MCF 10A (cell line): ENCODE results near the gene DNAJB9. TPM values are rescaled to one million over a fixed set of nuclear protein-coding genes. Genes with fewer than 3 reads are reported as not detected.
"Not testable (repeated sequence)": the region's sequence is repeated elsewhere in the genome, so short reads cannot be mapped to it uniquely, and the experiment has no call there.

Experiments
- BruUV-seq: library from RNA; stranded (reverse); fragments of 400-500 nt; replicated peaks from 2 replicates; lab custom pipeline; 2021; lab: Mats Ljungman, UMichigan
- CTCF ChIA-PET: fragments of 300-600 bp; sonication (Branson Sonifier 250); formaldehyde crosslinking; extraction: SDS; loops from one replicate; lab custom pipeline; 2021; ENCODE audit warnings: antibody characterized with exemption, inconsistent platforms; lab: Yijun Ruan, JAX
- POLR2A ChIA-PET: fragments of 300-600, 350-650 bp; sonication (Branson Sonifier 250); formaldehyde crosslinking; extraction: SDS; loops from one replicate; lab custom pipeline; 2020; ENCODE audit warnings: antibody characterized with exemption, inconsistent platforms; lab: Yijun Ruan, JAX
- DNase-seq: peaks from one replicate; pipeline ENCODE4 v3.0.0-alpha.2; 2018; ENCODE audit not compliant: unreplicated experiment
- H3K27ac Mint-ChIP-seq: one replicate; pipeline ENCODE4 v1.8.0; 2022; ENCODE audit warnings: mild to moderate bottlenecking, low read depth, mixed read lengths; ENCODE audit not compliant: unreplicated experiment
- H3K27me3 Mint-ChIP-seq: one replicate; pipeline ENCODE4 v1.8.0; 2022; ENCODE audit warnings: mixed read lengths; ENCODE audit not compliant: insufficient read depth, unreplicated experiment
- H3K36me3 Mint-ChIP-seq: one replicate; pipeline ENCODE4 v1.8.0; 2022; ENCODE audit warnings: mild to moderate bottlenecking, moderate library complexity, mixed read lengths; ENCODE audit not compliant: insufficient read depth, unreplicated experiment
- H3K4me1 Mint-ChIP-seq: one replicate; pipeline ENCODE4 v1.8.0; 2022; ENCODE audit warnings: mixed read lengths; ENCODE audit not compliant: insufficient read depth, unreplicated experiment
- H3K4me3 Mint-ChIP-seq: one replicate; pipeline ENCODE4 v1.8.0; 2022; ENCODE audit warnings: mild to moderate bottlenecking, moderate library complexity, mixed read lengths; ENCODE audit not compliant: unreplicated experiment
- H3K9me3 Mint-ChIP-seq: one replicate; pipeline ENCODE4 v1.8.0; 2022; ENCODE audit warnings: mixed read lengths; ENCODE audit not compliant: unreplicated experiment
- intact Hi-C: fragments of 100-400 bp; cut with micrococcal nuclease; formaldehyde crosslinking; loops from 2 replicates; pipeline ENCODE4 v1.14.1; 2022
- total RNA-seq: library from RNA; stranded (reverse); gene quantifications from 2 replicates; pipeline ENCODE4 v1.2.3, GENCODE V29; 2022
- TF ChIP-seq, protein P1 (sequence below): fragments of 200-600 bp; IDR thresholded peaks from one replicate; pipeline ENCODE4 v1.8.0; 2022; ENCODE audit warnings: antibody characterized with exemption, mild to moderate bottlenecking; ENCODE audit not compliant: unreplicated experiment

DNAJB9 gene
- total RNA-seq, 1 experiment from 2014 or later = 45.9 TPM

DNA sequence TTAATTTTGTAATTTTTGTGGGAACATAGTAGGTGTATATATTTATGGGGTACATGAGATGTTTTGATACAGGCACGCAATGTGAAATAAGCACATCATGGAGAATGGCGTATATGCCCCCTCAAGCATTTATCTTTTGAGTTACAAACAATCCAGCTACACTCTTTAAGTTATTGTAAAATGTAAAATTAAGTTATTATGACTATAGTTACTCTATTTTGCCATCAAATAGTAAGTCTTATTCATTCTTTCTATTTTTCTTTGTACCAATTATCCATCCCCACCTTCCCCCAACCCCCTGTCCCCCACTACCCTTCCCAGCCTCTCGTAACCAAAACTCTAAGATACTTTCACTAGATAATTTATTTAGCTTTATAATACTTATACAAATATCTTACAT is 36.0 kb upstream of the DNAJB9 start:
- TF ChIP-seq, protein P1, sequence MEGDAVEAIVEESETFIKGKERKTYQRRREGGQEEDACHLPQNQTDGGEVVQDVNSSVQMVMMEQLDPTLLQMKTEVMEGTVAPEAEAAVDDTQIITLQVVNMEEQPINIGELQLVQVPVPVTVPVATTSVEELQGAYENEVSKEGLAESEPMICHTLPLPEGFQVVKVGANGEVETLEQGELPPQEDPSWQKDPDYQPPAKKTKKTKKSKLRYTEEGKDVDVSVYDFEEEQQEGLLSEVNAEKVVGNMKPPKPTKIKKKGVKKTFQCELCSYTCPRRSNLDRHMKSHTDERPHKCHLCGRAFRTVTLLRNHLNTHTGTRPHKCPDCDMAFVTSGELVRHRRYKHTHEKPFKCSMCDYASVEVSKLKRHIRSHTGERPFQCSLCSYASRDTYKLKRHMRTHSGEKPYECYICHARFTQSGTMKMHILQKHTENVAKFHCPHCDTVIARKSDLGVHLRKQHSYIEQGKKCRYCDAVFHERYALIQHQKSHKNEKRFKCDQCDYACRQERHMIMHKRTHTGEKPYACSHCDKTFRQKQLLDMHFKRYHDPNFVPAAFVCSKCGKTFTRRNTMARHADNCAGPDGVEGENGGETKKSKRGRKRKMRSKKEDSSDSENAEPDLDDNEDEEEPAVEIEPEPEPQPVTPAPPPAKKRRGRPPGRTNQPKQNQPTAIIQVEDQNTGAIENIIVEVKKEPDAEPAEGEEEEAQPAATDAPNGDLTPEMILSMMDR = no peak
- BruUV-seq = no TSS peak
- Mint-ChIP-seq H3K4me1 (no peaks in the 10 kb centered on the region), H3K27me3 (no peaks in the 10 kb centered on the region), H3K9me3 (no peaks in the 10 kb centered on the region), H3K4me3 (no peak overlapping the region), H3K36me3 (no peaks in the 10 kb centered on the region), H3K27ac (no peak overlapping the region)
- intact Hi-C loops = no loop called here
- POLR2A ChIA-PET = interaction anchor here (1.1 kb wide), 1 partner anchor 27 kb away, joined by 4 read pairs; no protein-coding TSS in a partner anchor
- DNase-seq = no peak
- CTCF ChIA-PET = no interaction called here

DNA sequence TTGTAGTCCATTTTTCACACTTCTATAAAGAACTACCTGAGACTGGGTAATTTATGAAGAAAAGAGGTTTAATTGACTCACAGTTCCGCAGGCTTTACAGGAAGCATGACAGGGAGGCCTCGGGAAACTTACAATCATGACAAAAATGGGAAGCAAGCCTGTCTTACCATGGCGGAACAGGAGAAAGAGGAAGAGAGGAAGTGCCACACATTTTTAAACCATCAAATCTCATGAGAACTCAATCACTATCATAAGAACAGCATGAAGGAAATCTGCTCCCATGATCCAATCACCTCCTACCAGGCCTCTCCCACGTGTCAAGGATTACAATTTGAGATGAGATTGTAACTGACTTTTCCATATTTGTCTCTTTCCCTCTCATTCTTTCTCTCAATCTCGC is 34.4 kb upstream of the DNAJB9 start:
- ChIA-PET POLR2A (interaction anchor here (0.7 kb wide), 1 partner anchor 200 kb away, joined by 3 read pairs; no protein-coding TSS in a partner anchor), CTCF (no interaction called here)
- H3K4me1 Mint-ChIP-seq = no peaks in the 10 kb centered on the region
- H3K27ac Mint-ChIP-seq = no peak overlapping the region
- no peaks in the 10 kb centered on the region for H3K27me3 Mint-ChIP-seq
- H3K4me3 Mint-ChIP-seq = no peak overlapping the region
- BruUV-seq = no TSS peak
- TF ChIP-seq, protein P1 = no peak
- H3K9me3 Mint-ChIP-seq = no peaks in the 10 kb centered on the region
- intact Hi-C loops = no loop called here
- no peaks in the 10 kb centered on the region for H3K36me3 Mint-ChIP-seq
- no peak for DNase-seq

DNA sequence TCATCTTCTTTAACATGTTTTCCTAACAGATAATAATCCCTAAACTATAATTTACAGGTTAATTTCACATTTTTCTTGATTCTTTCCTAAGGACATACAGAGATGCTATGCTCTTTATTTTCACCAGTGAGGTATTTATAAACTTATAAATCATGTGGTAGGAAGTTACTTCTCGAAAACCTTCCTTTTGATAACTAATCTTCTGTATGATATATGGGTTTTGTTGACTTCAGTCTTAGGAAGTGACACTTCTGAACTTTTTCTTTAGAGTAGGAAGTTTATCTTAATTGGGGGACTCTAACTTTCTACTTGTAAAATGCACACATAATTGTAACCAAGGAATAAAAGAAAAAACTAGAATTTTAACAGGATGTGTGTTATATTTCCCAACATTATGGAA is 33.9 kb upstream of the DNAJB9 start:
- Mint-ChIP-seq H3K9me3 (no peaks in the 10 kb centered on the region), H3K4me3 (no peak overlapping the region), H3K27me3 (no peaks in the 10 kb centered on the region), H3K4me1 (no peaks in the 10 kb centered on the region), H3K27ac (no peak overlapping the region), H3K36me3 (no peaks in the 10 kb centered on the region)
- intact Hi-C loops = no loop called here
- CTCF ChIA-PET = no interaction called here
- TF ChIP-seq, protein P1 = no peak
- no peak for DNase-seq
- POLR2A ChIA-PET = no interaction called here
- BruUV-seq = no TSS peak

DNA sequence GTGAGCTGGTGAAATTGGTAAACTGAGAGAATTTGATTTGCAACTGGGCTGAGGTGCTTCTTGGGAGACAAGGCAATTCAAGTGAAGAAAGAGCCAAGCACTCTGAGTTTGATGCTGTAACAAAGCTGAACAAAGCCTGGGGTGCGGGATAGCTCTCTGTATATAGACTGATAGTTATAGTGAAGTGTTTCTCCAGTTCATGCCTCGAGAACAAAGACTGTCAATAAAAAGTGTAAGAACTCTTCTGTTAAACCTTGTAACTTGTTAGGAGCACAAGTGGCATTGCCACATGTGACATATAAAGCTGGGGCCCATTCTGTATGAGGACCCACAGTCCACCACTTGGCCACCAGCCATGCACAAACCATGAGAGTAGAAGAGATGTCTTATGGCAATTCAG is 32.4 kb upstream of the DNAJB9 start:
- TF ChIP-seq, protein P1 = no peak
- Mint-ChIP-seq H3K4me3 (no peak overlapping the region), H3K4me1 (no peaks in the 10 kb centered on the region), H3K9me3 (no peaks in the 10 kb centered on the region), H3K27ac (no peak overlapping the region), H3K36me3 (no peaks in the 10 kb centered on the region), H3K27me3 (no peaks in the 10 kb centered on the region)
- intact Hi-C loops = no loop called here
- POLR2A ChIA-PET = interaction anchor here (0.6 to 0.9 kb wide), 2 partner anchors 9 to 12 kb away, joined by 3 to 4 read pairs; no protein-coding TSS in a partner anchor
- no TSS peak for BruUV-seq
- no peak for DNase-seq
- CTCF ChIA-PET = interaction anchor here (0.6 kb wide), 1 partner anchor 11 kb away, joined by 3 read pairs; no protein-coding TSS in a partner anchor

DNA sequence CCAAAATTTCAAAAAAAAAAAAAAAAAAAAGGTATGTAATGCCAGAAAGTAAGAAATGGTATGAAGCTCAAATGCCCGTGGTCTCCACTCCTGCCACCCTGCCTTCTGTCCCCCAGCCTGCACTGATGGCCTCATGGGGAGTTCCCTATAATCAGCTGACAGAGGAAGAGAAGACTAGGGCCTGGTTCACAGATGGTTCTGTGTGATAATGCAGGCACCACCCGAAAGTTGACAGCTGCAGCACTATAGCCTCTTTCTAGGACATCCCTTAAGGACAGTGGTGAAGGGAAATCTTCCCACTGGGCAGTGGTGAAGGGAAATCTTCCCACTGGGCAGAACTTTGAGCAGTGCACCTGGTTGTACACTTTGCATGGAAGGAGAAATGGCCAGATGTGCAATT is 31.4 kb upstream of the DNAJB9 start:
- POLR2A ChIA-PET, DNase-seq, intact Hi-C loops, H3K27ac Mint-ChIP-seq, H3K27me3 Mint-ChIP-seq, H3K4me3 Mint-ChIP-seq, H3K4me1 Mint-ChIP-seq, BruUV-seq, H3K9me3 Mint-ChIP-seq, H3K36me3 Mint-ChIP-seq: not testable (repeated sequence)
- CTCF ChIA-PET = interaction anchor here (0.7 kb wide), 1 partner anchor 355 kb away, joined by 3 read pairs; no protein-coding TSS in a partner anchor

DNA sequence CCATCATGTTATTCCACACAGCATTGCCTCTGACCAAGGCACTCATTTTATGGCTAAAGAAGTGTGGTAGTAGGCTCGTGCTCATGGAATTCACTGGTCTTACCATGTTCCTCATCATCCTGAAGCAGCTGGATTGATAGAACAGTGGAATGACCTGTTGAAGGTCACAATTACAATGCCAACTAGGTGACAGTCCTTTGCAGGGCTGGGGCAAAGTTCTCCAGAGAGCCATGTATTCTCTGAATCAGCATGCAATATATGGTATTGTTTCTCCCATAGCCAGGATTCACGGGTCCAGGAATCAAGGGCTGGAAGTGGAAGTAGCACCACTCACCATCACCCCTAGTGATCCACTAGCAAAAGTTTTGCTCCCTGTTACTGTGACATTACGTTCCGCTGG is 31.0 kb upstream of the DNAJB9 start:
- H3K4me1 Mint-ChIP-seq, H3K36me3 Mint-ChIP-seq, BruUV-seq, H3K4me3 Mint-ChIP-seq, H3K27me3 Mint-ChIP-seq, POLR2A ChIA-PET, intact Hi-C loops, H3K27ac Mint-ChIP-seq, DNase-seq, H3K9me3 Mint-ChIP-seq: not testable (repeated sequence)
- CTCF ChIA-PET = interaction anchor here (0.7 kb wide), 1 partner anchor 355 kb away, joined by 3 read pairs; no protein-coding TSS in a partner anchor
